ENCODE measurements around the gene PARD3B.

GRCh38 chr2:205475416-205475768 is 930.1 kb downstream of the PARD3B start:
- no peak for TF ChIP-seq CTCF (IDR thresholded peaks at IDR 0.05)
- no peak for TF ChIP-seq POLR2A (IDR thresholded peaks at IDR 0.05)

Measured in sigmoid colon (tissue), 3 donors.